ENCODE results near the gene MDFI.

Gene MDFI

GRCh38 chr6:41651962-41652657, 13.8 kb downstream of the MDFI start:
- no peak for DNase-seq

DNA sequence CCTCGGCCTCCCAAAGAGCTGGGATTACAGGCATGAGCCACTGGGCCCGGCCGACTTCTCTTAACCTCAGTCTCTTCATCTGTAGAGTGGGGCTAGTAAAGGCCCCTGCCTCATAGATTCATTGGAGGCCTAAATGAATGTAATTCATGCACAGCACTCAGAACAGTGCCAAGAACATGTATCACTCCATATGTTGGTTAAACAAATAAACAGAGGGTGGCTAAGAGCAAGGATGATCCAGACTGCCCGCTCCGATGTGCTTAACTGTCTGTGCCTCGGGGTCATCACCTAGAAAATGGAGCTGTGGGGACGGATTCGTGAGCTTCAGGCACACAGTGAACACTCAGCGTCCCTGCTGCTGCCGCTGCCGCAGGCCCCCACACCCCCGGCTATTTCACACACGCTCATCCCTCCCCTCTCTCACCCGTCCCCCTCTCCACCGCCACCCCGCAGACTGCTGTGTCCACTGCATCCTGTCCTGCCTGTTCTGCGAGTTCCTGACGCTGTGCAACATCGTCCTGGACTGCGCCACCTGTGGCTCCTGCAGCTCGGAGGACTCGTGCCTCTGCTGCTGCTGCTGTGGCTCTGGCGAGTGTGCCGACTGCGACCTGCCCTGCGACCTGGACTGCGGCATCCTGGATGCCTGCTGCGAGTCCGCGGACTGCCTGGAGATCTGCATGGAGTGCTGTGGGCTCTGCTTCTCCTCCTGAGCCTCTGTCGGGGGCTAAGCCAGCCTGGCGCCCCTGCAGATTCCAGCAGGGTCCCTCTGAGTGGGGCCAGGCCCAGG, 14.8 kb downstream of the MDFI start:
- DNase-seq, result no peak

GRCh38 chr6:41653691-41654090, 15.4 kb downstream of the MDFI start:
- no peak for DNase-seq

DNA sequence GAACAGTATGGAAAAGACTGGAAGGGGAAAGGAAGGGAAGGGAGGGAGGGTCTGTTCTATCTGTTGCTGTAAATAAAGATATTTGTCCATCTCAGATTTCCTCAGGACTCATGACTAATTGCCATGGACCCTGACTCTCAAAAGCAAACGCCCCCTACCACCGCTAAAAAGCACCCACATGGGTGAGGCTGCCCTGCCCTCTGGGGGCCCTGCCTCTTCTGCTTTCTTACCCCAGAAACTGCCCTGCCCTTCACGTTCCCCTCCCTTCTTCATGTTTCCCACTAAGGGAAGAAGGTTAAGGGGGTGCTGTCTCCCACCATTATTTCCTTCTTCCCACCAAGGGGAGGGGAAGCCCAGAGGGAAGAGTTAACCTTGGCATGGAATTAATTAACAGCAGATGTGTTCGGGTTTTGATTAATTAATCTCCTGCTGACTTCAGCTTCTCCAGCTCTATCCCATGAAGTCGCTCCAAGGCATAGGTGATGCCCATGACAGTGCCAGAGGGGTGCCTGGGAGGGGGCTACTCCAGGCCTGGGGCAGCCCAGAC, 16.0 kb downstream of the MDFI start:
- DNase-seq, result no peak

DNA sequence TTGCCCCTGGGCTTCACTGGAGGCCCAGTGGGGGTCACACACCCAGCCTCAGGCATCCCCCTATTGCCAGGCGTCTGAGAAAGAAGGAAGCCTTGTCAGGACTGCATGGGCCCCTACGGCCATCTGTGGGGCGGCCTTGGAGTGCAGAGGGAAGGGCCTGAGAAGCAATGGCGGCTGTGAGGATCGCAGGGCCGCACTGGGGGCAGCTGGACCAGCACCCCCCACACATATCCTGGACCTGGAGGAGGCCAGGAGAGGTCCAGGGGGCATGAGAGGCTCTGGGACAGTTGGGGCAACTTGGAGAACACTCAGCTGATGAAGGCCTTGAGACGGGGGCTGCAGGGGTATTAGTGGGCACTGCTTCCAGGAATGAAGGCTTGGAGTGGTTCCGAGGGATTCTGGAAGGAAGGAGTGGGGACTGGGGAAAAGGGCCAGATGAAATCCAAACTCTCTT, 16.5 kb downstream of the MDFI start:
- no peak for DNase-seq

- no peak for DNase-seq
Measured at GRCh38 chr6:41655176-41655575, 16.9 kb downstream of the MDFI start.

DNA sequence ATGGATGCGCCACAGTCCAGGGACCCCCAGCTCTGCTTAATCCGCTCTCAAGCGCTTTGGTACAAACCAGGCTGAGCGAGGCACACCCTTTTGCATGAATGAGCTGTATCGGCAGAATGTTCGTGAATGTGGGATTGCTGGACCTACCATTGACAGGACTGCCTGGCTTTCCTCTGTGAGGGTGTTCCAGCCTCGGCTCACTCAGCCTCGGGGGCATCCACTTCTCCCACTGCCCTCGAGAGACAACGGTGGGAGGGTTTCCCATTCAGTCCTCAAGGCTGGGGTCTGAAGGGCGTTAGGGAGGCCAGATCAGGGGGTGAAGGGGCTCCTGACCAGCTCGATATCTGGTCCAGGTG, 17.4 kb downstream of the MDFI start:
- DNase-seq, result no peak

GRCh38 chr6:41656002-41656691, 17.9 kb downstream of the MDFI start:
- peak; percentile 67 to 75 for DNase-seq

DNA sequence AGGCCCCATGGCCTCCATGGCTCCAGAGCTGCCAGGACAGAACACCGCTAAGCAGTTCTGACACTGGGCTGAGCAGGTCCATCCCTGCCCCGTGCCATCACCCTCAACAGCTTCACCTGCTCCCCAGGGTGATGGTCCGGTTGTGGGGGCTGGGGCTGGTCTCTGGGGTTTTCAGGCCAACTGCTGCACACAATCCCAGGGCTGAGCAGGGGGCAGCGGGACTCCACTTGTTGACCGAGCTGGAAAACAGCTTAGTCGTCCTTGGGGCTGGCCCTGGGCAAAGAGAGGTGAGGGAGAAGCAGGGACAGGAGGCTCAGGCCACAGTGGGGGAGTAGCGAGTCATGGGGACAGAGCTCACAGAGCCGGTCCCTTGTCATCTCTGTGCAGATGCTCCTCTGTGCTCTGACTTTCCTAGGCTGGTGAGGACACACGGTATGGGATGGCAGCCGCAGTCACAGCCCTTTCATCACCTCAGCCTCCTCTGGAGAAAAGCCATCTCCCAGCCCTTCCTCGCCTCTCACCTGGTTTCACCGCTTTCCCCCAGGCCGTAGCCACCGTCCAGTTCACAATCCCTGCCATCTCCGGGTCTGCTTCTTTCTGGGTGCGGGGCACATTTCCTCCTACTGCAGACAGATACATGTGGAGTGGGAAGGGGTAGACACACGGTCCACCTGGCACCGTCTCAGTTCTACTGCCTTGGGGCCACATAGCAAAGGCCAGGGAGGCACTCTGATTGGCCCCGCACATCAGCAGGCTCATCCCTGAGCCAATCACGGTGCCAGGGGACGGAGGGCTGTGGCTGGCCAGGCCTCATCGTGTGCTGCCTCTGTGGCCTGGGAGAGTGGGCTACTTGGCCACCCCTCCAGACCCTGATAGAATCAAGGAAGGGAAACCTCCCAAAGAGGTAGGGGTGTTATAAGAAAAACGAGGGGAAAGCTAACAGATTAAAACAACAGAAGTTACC, 19.1 kb downstream of the MDFI start:
- no peak for DNase-seq

GRCh38 chr6:41658636-41659035, 20.4 kb downstream of the MDFI start:
- DNase-seq, result no peak

DNA sequence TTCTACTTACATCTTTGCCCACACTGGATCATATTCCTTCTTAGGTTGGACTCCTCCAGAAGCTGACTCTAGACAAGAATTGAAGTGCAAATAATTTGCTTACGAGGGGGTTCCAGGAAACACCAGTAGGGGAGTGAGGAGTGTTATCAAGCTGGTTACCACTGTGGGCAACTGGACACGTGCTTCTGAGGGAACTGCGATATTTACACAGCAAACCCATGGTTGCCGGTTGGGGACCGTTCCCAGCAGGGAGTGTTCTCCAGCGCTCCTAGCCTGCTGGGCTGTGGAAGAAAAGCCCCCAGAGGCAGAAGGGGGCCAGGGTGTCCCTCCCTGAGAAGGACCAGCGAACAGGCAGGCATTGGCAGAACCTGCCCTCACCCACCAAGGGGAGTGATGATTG, 21.7 kb downstream of the MDFI start:
- DNase-seq, result no peak

DNA sequence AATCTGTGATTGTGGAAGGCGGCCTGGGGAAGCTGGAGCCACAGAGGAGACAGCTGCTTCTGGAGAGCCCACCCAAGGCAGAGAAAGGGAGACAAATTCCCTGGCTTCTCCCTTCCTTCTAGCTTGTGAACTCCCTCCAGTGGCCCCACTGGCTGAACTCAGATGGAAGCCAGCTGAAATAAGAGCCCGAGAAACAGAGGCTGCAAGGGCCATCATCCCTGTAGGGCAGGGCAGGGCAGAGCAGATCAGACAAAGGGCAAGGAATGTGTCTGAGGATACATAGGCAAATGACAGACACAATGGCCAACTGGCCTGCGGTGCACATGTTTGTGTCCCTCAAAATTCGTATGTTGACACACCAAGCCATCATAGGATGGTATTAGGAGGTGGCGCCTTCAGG, 25.3 kb downstream of the MDFI start:
- no peak for DNase-seq

GRCh38 chr6:41664271-41664670, 26.0 kb downstream of the MDFI start:
- DNase-seq, result no peak

DNA sequence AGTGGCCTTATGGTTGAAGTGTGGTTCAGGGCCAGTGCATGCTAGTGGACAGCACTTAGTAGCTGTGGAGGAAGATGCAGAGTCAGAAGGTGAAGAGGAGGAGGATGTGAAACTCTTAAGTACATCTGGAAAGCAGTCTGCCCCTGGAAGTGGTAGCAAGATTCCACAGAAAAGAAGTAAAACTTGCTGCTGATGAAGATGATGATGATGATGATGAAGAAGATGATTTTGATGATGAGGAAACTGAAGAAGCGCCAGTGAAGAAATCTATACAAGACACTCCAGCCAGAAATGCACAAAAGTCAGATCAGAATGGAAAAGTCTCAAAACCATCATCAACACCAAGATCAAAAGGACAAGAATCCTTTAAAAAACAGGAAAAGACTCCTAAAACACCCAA, 28.9 kb downstream of the MDFI start:
- no peak for DNase-seq

DNA sequence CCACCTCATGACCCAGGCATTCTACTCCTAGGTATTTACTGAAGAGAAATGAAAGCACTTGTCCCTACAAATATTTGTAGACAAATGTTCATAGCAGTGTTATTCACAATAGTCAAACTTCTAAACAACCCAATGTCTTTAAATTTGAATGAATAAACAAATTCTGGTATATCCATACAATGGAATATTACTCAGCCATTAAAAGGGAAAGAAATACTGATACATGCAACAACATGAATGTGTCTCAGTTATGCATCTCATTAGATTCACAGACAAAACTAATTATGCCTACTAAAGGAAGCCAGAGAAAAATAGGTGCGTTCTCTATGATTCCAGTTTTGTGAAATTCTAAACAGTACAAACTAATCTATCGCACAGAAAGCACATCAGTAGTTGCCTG, 30.7 kb downstream of the MDFI start:
- no peak for DNase-seq

DNA sequence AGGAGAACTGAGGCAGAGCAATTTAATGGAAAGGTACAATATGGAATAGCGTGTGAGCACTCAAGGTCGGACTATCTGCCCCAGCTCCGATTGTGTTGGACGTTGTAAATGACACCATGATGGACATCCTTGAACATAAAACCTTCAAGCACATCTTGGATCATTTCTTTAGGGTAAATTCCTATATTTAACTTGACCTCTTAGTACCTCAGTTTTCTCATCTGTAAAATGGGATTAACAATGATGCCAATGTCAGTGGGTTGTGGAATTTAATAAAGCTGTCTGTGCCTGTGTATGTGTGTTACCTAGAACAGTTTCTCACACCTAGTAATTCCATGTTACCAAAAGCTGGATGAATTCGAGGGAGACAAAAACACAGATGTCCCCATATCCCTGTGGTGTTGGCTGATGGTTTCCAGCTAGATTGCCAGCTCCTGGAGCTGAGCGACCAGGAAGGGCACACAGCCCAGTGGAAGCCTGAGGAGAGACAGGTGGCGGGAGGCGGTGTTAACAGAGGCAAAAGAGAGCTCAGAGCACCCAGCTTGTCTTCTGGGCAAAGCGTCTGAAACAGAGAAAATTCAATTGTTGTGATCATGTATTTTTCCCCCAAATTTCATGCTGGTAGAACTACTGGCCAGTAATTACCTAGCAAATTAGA, 32.6 kb downstream of the MDFI start:
- no peak for DNase-seq

- no peak for DNase-seq
Measured at GRCh38 chr6:41671376-41671775, 33.1 kb downstream of the MDFI start.

- no peak for DNase-seq
Measured at GRCh38 chr6:41672016-41672415, 33.7 kb downstream of the MDFI start.

DNA sequence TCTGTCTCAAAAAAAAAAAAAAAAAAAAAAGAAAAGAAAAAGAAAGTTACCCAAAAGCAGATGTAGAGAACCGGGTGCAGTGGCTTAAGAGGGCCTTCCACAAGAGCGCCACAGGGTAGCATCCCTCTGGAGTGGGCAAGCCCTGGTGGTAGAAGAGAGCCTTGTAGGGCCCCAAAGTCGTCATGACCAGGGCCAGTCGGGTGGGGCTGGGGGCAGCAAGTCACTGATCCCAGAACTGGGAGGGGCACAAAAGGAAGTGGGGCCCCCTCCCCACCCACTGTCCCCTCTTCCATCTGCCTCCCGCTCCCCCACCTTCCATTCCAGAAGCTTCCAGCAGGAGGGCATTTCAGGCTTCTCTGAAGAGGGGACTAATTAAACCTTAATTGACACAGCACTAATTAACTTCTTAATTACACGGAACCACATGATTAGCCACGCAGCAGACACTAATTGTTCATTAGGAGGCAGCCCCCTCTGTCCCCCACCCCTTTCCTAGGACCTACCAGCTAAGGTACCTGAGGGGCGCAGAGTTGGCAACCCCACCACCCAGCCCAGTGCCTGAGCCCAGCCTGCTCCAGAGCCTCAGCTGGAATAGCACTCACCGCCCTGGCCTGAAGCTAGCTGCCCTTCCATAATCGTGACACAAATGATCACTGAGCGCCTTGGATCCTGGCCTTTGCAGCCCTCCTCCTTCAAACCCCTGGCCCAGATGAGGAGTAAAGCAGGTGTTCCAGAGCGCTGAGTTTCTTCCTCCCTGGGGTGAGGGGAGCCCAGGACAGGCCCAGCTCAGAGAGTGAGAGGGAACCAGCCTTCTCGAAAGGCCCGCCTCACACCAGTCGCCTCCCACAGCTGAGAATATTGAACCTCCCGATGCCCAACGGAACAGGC, 34.8 kb downstream of the MDFI start:
- DNase-seq, result no peak

GRCh38 chr6:41673704-41674000, 35.4 kb downstream of the MDFI start:
- no peak for DNase-seq

All from Kasumi-1 (cell line).